GM19351 (cell line): ENCODE data around the gene TMEM184B.

Experiments used
- ATAC-seq: cut with Tn5 transposase; IDR thresholded peaks from one replicate; pipeline ENCODE4 v1.9.1; 2021; ENCODE audit warnings: mild to moderate bottlenecking, moderate library complexity; ENCODE audit not compliant: unreplicated experiment

Gene TMEM184B

GRCh38 chr22:38228326-38228872, 44.4 kb downstream of the TMEM184B start:
- no peak for ATAC-seq

- no peak for ATAC-seq
Observed at GRCh38 chr22:38226853-38227649, 45.8 kb downstream of the TMEM184B start.

DNA sequence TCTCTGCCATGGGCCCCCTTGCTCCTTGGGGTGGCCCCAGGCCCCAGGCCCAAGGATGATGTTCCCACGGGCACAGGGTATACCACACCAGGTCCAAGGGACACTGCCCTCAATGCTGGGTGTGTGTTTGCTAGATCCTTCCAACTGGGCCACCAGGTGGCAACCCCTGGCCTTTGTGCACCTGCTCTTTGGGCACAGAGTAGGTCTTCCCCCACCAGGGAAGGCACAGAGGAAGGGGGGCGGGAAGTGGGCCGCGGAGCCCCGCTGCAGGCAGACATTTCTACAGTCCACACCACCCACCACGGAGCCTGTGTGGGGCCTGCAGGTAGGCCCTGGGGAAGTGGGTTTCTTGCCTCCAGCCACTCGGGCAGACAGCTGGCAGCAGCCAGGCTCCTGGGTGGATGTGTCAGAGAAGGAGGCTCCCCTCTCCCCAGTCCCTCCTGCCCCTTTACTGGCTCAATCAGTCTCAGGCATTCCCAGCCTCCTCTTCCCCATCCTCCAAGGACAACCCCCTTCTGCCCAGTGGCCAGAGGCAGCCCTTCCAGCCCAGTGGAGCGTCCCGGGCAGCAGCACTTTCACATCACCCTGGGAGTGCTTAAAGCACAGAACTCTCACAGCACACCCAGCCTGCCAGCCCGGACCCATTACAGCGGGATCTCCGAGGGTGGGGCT, 49.4 kb downstream of the TMEM184B start:
- ATAC-seq: no peak

GRCh38 chr22:38222797-38223119, 50.1 kb downstream of the TMEM184B start:
- ATAC-seq: no peak

DNA sequence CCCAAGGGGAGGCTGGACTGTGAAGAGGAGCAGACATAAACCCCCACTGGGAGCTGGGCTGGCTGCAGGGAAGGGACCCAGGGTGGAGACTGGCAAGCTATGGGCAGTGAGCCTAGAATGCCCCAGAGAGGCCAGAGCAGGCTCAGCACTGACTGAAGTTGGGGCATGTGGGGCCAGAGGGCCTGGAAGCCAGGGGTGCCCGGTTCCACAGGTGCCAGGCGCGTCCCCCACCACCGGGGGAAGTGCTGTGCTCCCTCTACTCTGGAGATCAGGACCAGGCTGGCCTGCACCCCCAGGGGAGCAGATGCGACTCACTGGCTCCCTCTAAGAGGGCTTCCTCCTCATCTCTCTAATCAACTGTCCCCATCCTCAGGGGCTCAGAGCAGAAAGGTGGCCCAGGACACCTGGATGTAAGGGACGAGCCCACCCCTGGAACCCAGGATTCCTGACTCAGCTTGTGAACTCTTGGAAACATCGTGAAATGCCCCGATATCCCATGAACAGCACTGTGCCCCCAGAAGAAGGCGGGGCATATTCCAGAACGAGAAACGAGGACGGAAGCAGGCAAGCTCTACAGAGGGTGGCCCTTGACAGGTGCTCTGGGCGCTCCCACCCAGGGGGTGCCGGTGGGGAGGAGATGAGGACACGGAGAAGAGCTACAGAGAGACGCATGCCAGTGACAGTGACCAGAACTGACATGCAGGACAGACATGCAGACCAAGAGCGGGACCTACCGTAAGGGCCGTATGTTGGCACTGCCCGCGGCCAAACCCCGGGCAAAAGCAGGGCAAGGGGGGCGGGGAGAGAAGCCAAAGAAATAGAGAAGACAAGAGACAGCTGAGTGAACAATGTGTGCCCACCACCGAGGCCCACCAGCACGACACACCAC, 50.7 kb downstream of the TMEM184B start:
- ATAC-seq: no peak

DNA sequence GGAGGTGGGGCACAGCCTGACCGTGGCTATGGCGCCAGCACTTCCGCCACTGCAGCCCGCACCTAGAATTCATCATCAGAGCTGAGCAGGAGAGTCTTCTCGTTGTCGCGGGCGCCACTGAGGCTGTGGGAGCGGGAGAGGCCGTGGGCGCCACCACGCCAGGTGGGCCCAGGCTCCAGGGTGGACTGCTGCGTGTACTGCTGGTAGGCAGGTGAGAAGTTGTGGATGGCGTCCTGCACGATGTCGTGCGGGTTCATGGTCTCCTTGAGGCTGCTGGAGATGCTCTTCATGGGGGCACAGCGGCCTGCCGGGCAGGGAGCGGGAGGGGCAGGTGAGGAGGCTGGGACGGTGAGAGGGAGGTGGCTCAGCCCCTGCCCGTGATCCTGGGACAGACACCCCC, 51.4 kb downstream of the TMEM184B start:
- ATAC-seq: no peak

GRCh38 chr22:38220653-38221386, 52.0 kb downstream of the TMEM184B start:
- ATAC-seq: no peak

GRCh38 chr22:38220163-38220562, 52.6 kb downstream of the TMEM184B start:
- no peak for ATAC-seq

- ATAC-seq: no peak
Observed at GRCh38 chr22:38219632-38220031, 53.2 kb downstream of the TMEM184B start.

GRCh38 chr22:38218661-38219622, 53.9 kb downstream of the TMEM184B start:
- no peak for ATAC-seq

- no peak for ATAC-seq
Observed at GRCh38 chr22:38215156-38216038, 57.4 kb downstream of the TMEM184B start.

- no peak for ATAC-seq
Observed at GRCh38 chr22:38214302-38215056, 58.3 kb downstream of the TMEM184B start.

- ATAC-seq: no peak
Observed at GRCh38 chr22:38213990-38214301, 58.9 kb downstream of the TMEM184B start.

DNA sequence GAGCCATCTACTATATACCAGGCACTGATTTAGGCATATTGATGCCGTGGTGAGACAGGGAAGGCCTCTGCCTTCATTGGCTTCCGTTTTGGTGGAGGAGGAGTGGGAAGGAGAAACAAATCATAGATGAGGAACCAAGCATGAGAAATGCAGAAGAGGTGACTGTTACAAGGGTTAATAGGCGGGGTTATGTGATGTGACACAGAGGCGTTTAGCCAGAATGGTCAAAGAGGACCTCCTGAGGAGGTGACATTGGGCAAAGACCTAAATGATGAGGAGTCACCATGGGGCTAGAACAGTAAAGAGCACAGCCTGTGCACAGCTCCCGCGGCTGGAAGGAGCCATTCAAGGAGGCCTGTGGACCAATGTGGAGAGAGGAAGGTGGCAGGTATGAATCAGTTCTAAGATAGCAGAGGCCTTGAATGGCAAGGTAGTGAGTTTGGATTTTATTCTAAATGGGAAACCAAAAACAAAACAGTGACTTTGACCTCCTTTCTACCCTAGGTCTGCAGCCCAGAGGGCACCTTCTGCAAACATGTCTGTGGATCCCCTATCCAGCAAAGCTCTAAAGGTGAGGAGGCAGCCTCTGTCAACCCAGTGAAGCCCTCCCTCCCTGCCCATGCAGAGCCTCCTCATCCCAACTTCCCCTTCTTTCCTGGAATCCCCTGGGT, 59.4 kb downstream of the TMEM184B start:
- no peak for ATAC-seq

GRCh38 chr22:38212442-38212841, 60.4 kb downstream of the TMEM184B start:
- no peak for ATAC-seq

GRCh38 chr22:38211556-38211955, 61.3 kb downstream of the TMEM184B start:
- no peak for ATAC-seq

DNA sequence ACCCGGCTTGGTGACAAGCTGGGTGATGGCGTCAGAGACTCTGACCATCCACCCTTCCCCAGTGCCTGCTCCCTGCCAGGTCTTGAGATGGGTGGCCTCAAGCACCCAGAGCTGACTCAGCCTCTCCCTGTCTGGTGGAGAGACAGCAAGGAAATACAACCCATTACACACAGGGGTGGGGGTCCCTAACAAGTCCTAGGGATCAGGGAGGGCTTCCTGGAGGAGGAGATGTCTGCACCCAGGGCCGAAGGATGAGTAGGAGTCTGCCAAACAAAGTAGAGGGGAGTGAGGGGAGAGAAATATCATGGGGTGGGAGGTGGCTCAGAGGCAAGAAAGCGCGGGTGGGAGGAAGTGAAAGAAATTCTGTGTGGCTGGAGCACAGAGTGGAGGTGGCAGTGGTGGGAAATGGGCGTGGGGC, 64.2 kb downstream of the TMEM184B start:
- ATAC-seq: no peak
